H1 (cell line): ENCODE measurements around the gene NAA10. TPM values are rescaled to one million over a fixed set of nuclear protein-coding genes. Genes with fewer than 3 reads are reported as not detected.

ENCODE experiments used
- CHD7 ChIP-seq: fragments of 300-600 bp; sonication (generic); IDR thresholded peaks from 2 replicates; pipeline ENCODE4 v1.7.1; 2012; ENCODE audit warnings: low read length, moderate library complexity, mild to moderate bottlenecking, inconsistent platforms; ENCODE audit not compliant: insufficient replicate concordance
- KDM4A ChIP-seq: IDR thresholded peaks from one replicate; pipeline ENCODE4 v1.7.1; 2012; ENCODE audit warnings: low read depth, mild to moderate bottlenecking, moderate library complexity, low read length, inconsistent platforms; ENCODE audit not compliant: severe bottlenecking
- SP1 ChIP-seq: IDR thresholded peaks from 2 replicates; pipeline ENCODE4 v1.6.1; 2011; ENCODE audit warnings: low read depth, low read length
- polyA plus RNA-seq, 7 experiments: library from polyadenylated mRNA; depleted of rRNA in 3 of 7; stranded (reverse) in 5 of 7; unstranded in 2 of 7; fragments of >200 nt in 5 of 7; fragments of 200-250 nt in 2 of 7; gene quantifications; 1 replicate in 5 of 7; 2 replicates in 1 of 7; 4 replicates in 1 of 7; pipeline versions ENCODE4 v1.2.1 to v1.2.3, GENCODE V29; 2011 to 2013; ENCODE audit warnings: missing spikeins in 2 of 7, mixed read lengths in 2 of 7
- total RNA-seq: library from RNA; stranded (reverse); fragmentation: NEBNext Ultra II Directional; extraction: Animal tissue kit (Norgen Biotek cat#: 25700); gene quantifications from 2 replicates; pipeline ENCODE4 v1.2.1, GENCODE V29; 2021

NAA10 gene
- total and polyA plus RNA-seq, 2 of the 8 experiments (the other 6 are each of a cell fraction or from before 2014, with no cell fraction given): 80.4 to 98.8 TPM

GRCh38 chrX:153948847-153949805 is 14.3 kb upstream of the NAA10 start (continued):
- no peak for TF ChIP-seq CHD7
- no peak for TF ChIP-seq SP1
- no peak for TF ChIP-seq KDM4A
